Measurements from ENCODE around the gene ATG10. TPM values are rescaled to one million over a fixed set of nuclear protein-coding genes. Genes with fewer than 3 reads are reported as not detected.

Gene ATG10
- total RNA-seq, 1 donor from 2014 or later, result 4.2 TPM

GRCh38 chr5:82154776-82155175, 183.0 kb downstream of the ATG10 start:
- Histone ChIP-seq H3K27me3 (no peaks in the 10 kb centered on the region), H3K9me3 (no peaks in the 10 kb centered on the region), H3K36me3 (no peaks in the 10 kb centered on the region), H3K4me1 (no peaks in the 10 kb centered on the region), H3K27ac (no peak overlapping the region), H3K4me3 (no peak overlapping the region)
- intact Hi-C loops (cut with DNase I), result no loop called here
- DNase-seq (ENCODE audit: extremely low spot score in 2 of 2), result no peak
- TF ChIP-seq POLR2A (IDR thresholded peaks at IDR 0.05) (no peak), POLR2AphosphoS5 (IDR thresholded peaks at IDR 0.05; ENCODE audit: insufficient read depth in 1 of 2, low read depth in 1 of 2) (no peak), CTCF (IDR thresholded peaks at IDR 0.05) (no peak)

- DNase-seq (ENCODE audit: extremely low spot score in 2 of 2), result no peak
- Histone ChIP-seq H3K4me1 (no peaks in the 10 kb centered on the region), H3K27me3 (no peaks in the 10 kb centered on the region), H3K9me3 (no peaks in the 10 kb centered on the region), H3K4me3 (no peak overlapping the region), H3K27ac (no peak overlapping the region), H3K36me3 (no peaks in the 10 kb centered on the region)
- intact Hi-C loops (cut with DNase I), result no loop called here
- TF ChIP-seq POLR2A (IDR thresholded peaks at IDR 0.05), result no peak
- no peak for TF ChIP-seq POLR2AphosphoS5 (IDR thresholded peaks at IDR 0.05; ENCODE audit: insufficient read depth in 1 of 2, low read depth in 1 of 2)
- TF ChIP-seq CTCF (IDR thresholded peaks at IDR 0.05), result no peak
Measured at GRCh38 chr5:82155305-82155704, 183.5 kb downstream of the ATG10 start.

GRCh38 chr5:82156874-82157273, 185.1 kb downstream of the ATG10 start:
- Histone ChIP-seq H3K27ac (no peak overlapping the region), H3K36me3 (no peaks in the 10 kb centered on the region), H3K27me3 (no peaks in the 10 kb centered on the region), H3K4me3 (no peak overlapping the region), H3K4me1 (no peaks in the 10 kb centered on the region), H3K9me3 (no peaks in the 10 kb centered on the region)
- TF ChIP-seq POLR2AphosphoS5 (IDR thresholded peaks at IDR 0.05; ENCODE audit: insufficient read depth in 1 of 2, low read depth in 1 of 2), result no peak
- TF ChIP-seq POLR2A (IDR thresholded peaks at IDR 0.05), result no peak
- no peak for TF ChIP-seq CTCF (IDR thresholded peaks at IDR 0.05)
- DNase-seq (ENCODE audit: extremely low spot score in 2 of 2), result no peak
- intact Hi-C loops (cut with DNase I), result no loop called here

GRCh38 chr5:82158755-82159413, 187.1 kb downstream of the ATG10 start:
- Histone ChIP-seq H3K36me3 (no peaks in the 10 kb centered on the region), H3K4me1 (no peaks in the 10 kb centered on the region), H3K4me3 (no peak overlapping the region), H3K27me3 (no peaks in the 10 kb centered on the region), H3K9me3 (no peaks in the 10 kb centered on the region), H3K27ac (no peak overlapping the region)
- no peak for DNase-seq (ENCODE audit: extremely low spot score in 2 of 2)
- no peak for TF ChIP-seq CTCF (IDR thresholded peaks at IDR 0.05)
- no peak for TF ChIP-seq POLR2A (IDR thresholded peaks at IDR 0.05)
- TF ChIP-seq POLR2AphosphoS5 (IDR thresholded peaks at IDR 0.05; ENCODE audit: insufficient read depth in 1 of 2, low read depth in 1 of 2), result no peak
- intact Hi-C loops (cut with DNase I), result no loop called here

DNA sequence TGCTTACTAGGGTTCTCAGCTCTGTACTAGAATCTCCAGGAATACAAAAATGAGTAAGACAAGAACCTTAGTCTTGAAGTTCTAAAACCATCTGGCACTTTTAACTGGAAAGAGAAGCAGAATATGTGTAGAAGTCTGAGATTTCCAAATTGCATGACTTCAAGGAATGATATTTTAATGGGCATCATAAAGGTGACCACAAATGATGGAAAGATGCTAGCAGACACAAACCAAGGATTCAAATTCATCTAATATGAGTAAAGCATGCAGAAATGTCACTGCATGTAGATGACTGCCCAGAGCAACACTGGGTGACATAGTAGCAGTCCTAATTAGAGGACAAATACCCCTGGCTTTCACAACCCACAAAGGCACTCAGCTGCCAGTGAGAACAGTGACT, 189.1 kb downstream of the ATG10 start:
- no peaks in the 10 kb centered on the region for H3K36me3 ChIP-seq
- intact Hi-C loops (cut with DNase I), result loop anchor here (10.0 kb wide), 1 partner anchor 736 kb away; no protein-coding TSS in a partner anchor
- H3K27ac ChIP-seq, result no peak overlapping the region
- no peak for TF ChIP-seq CTCF (IDR thresholded peaks at IDR 0.05)
- no peak for TF ChIP-seq POLR2AphosphoS5 (IDR thresholded peaks at IDR 0.05; ENCODE audit: insufficient read depth in 1 of 2, low read depth in 1 of 2)
- TF ChIP-seq POLR2A (IDR thresholded peaks at IDR 0.05), result no peak
- H3K4me3 ChIP-seq, result no peak overlapping the region
- DNase-seq (ENCODE audit: extremely low spot score in 2 of 2), result no peak
- H3K9me3 ChIP-seq, result no peaks in the 10 kb centered on the region
- H3K4me1 ChIP-seq, result peaks cover 17% of the 10 kb centered on the region
- H3K27me3 ChIP-seq, result no peaks in the 10 kb centered on the region
